Tibial nerve (tissue), 4 donors: ENCODE measurements around the gene ST3GAL3. TPM values are rescaled to one million over a fixed set of nuclear protein-coding genes. Genes with fewer than 3 reads are reported as not detected.

ENCODE experiments used
- DNase-seq, 2 donors: peaks; one replicate each; pipeline ENCODE4 v3.0.0-alpha.2; 2019; ENCODE audit warnings: low spot score in 2 of 2
- H3K27ac ChIP-seq, 4 donors: fragments of 200-600 bp; sonication (generic) in 3 of 4; one replicate each; pipeline ENCODE4 v1.5.1; 2017 to 2019; ENCODE audit warnings: mild to moderate bottlenecking in 1 of 4
- H3K27me3 ChIP-seq, 2 donors: fragments of 200-600 bp; sonication (generic) in 1 of 2; one replicate each; pipeline versions ENCODE4 v1.5.1 to v1.6.0; 2017 to 2019
- H3K36me3 ChIP-seq, 3 donors: fragments of 200-600 bp; sonication (generic); one replicate each; pipeline ENCODE4 v1.5.1; 2018 to 2019
- H3K4me1 ChIP-seq, 4 donors: fragments of 200-600 bp; sonication (generic) in 3 of 4; one replicate each; pipeline ENCODE4 v1.5.1; 2017 to 2019
- H3K4me3 ChIP-seq, 4 donors: fragments of 200-600 bp; sonication (generic) in 3 of 4; one replicate each; pipeline ENCODE4 v1.5.1; 2017 to 2019; ENCODE audit warnings: mild to moderate bottlenecking in 1 of 4, moderate library complexity in 1 of 4
- H3K9me3 ChIP-seq, 4 donors: fragments of 200-600 bp; sonication (generic) in 3 of 4; one replicate each; pipeline ENCODE4 v1.5.1; 2017 to 2019
- EP300 ChIP-seq, 2 donors: sonication (generic); formaldehyde crosslinking; IDR thresholded peaks; one replicate each; pipeline ENCODE4 v1.6.1; 2017; ENCODE audit warnings: antibody characterized with exemption in 2 of 2, mild to moderate bottlenecking in 1 of 2
- POLR2A ChIP-seq, 2 donors: fragments of 450-650 bp; IDR thresholded peaks; one replicate each; pipeline ENCODE4 v1.6.1; 2017; ENCODE audit warnings: antibody characterized with exemption in 2 of 2, mild to moderate bottlenecking in 2 of 2, moderate library complexity in 2 of 2
- WGBS, 2 donors: methylation state at CpG; one replicate each; pipeline ENCODE4 v1.1.5; 2018; 5-methylcytosine and 5-hydroxymethylcytosine counted together
- total RNA-seq, 4 donors: library from RNA; depleted of rRNA; stranded (reverse); fragments of >200 nt; gene quantifications; one replicate each; pipeline ENCODE4 v1.1.0, GENCODE V29; 2016
- TF ChIP-seq, protein P1 (sequence below), 5 experiments: fragments of 200-600 bp in 3 of 5; fragments of 450-650 bp in 2 of 5; sonication (generic) in 3 of 5; IDR thresholded peaks; one replicate each; pipeline ENCODE4 v1.5.1; 2016 to 2019; ENCODE audit warnings: antibody characterized with exemption in 5 of 5, mild to moderate bottlenecking in 3 of 5, moderate library complexity in 2 of 5

The ST3GAL3 gene
- total RNA-seq, 4 donors from 2014 or later, result 20.7 to 27.0 (median 24.1) TPM

DNA sequence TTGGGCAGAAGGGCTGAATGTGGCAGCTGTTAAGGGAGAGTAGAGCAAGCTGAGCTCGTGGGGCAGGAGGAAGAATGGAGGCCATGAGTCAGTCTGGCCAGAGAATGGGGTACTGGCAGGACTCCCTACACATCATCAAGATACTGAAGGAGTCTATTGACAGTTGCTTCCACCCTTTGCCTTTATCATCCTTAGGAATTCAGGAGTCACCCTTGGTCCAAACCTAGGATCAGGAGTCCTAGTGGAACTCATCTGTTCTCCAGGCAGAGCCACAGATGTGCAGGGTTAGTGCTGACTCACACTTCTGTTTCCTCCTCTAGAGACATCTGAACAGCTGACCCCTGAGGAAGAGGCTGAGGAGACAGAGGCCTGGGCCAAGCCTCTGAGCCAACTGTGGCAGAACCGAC is 18.7 kb upstream of the ST3GAL3 start:
- no peak for DNase-seq
- no peaks in the 10 kb centered on the region for H3K27me3 ChIP-seq
- H3K27ac ChIP-seq, result no peak overlapping the region
- H3K9me3 ChIP-seq, result no peaks in the 10 kb centered on the region
- no peak overlapping the region for H3K4me3 ChIP-seq
- H3K36me3 ChIP-seq, result peaks cover 5 to 99% (median 67%) of the 10 kb centered on the region in 3 donors
- TF ChIP-seq, protein P1, sequence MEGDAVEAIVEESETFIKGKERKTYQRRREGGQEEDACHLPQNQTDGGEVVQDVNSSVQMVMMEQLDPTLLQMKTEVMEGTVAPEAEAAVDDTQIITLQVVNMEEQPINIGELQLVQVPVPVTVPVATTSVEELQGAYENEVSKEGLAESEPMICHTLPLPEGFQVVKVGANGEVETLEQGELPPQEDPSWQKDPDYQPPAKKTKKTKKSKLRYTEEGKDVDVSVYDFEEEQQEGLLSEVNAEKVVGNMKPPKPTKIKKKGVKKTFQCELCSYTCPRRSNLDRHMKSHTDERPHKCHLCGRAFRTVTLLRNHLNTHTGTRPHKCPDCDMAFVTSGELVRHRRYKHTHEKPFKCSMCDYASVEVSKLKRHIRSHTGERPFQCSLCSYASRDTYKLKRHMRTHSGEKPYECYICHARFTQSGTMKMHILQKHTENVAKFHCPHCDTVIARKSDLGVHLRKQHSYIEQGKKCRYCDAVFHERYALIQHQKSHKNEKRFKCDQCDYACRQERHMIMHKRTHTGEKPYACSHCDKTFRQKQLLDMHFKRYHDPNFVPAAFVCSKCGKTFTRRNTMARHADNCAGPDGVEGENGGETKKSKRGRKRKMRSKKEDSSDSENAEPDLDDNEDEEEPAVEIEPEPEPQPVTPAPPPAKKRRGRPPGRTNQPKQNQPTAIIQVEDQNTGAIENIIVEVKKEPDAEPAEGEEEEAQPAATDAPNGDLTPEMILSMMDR (IDR thresholded peaks at IDR 0.05), result no peak
- TF ChIP-seq POLR2A (IDR thresholded peaks at IDR 0.05) (no peak), EP300 (IDR thresholded peaks at IDR 0.05) (no peak)
- 42 to 53% methylated on average over 2 of the region's 2 CpGs for WGBS, 2 donors
- peaks cover 0 to 7% (median 0%) of the 10 kb centered on the region in 4 donors for H3K4me1 ChIP-seq

DNA sequence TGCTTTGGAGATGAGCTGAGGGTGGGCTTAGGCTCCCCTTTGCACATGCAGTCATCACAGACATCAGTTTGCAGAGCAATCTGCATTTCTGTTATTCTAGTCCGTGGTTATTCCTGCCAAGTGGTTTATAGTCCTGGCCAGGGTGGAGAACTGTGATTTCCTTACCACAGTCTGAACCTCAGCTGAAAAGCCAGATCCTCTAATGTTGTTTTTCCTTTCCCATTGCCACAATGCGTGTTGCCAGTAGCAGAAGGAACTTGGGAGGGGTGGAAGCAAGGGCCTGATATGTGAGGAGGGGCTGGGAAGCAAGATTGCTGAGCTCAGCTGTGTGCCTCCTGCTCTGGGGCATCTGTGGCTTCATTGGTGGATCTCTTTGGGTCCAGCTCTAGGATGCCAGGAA is 18.0 kb upstream of the ST3GAL3 start:
- Histone ChIP-seq H3K4me3 (no peak overlapping the region), H3K27me3 (no peaks in the 10 kb centered on the region), H3K27ac (no peak overlapping the region), H3K36me3 (peaks cover 5 to 99% (median 70%) of the 10 kb centered on the region in 3 donors), H3K4me1 (peaks cover 0 to 7% (median 0%) of the 10 kb centered on the region in 4 donors), H3K9me3 (no peaks in the 10 kb centered on the region)
- DNase-seq, result no peak
- WGBS, 2 donors, result 69 to 92% methylated on average over 2 of the region's 2 CpGs
- no peak for TF ChIP-seq POLR2A (IDR thresholded peaks at IDR 0.05)
- TF ChIP-seq EP300 (IDR thresholded peaks at IDR 0.05), result no peak
- TF ChIP-seq, protein P1 (IDR thresholded peaks at IDR 0.05), result no peak

DNA sequence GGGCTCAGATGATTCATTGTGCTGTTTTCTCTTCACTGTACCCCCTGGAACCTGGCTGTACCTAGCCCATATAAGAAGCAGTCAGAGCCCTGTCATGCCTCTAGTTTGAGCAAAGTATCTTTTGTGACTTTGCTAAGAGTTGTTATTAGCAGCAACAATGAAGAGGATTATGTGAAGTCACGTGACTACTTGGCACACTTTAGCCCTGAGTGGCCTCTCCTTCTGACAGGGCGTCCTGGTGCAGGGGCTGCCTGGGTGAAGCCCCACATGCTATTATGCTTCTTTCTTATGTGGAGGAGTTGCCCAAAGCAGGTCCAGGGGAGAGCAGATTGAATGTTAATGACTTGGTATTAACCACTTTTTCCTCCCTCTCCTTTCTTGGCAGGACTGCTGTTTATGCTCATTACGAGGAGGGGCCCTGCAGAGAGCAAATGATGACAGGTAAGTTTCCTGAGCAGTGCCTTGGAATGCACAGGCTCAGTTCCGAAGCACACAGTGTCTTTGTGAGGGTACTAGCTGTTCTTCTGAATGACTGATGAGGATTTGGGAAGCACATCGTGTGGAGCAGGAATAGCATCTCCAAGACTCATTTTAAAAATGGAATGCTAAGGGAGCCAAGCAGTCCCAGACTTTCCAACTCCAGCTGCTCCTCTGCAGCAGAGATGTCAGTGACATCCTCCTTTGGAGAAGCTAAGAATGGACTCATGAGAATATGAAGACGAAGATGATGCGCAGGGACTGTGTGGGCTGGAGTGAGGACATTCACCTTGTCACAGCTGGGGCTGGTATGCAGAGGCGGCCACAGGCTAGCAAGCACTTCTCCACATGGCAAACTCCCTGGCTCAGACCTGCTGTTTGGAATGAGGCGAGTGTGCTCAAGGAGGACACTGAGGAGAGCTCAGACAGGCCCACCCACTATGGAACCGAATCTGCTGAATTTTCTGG is 15.2 kb upstream of the ST3GAL3 start:
- DNase-seq, result no peak
- no peaks in the 10 kb centered on the region for H3K27me3 ChIP-seq
- no peak overlapping the region for H3K27ac ChIP-seq
- no peaks in the 10 kb centered on the region for H3K9me3 ChIP-seq
- H3K4me1 ChIP-seq, result peaks cover 0 to 7% (median 0%) of the 10 kb centered on the region in 4 donors
- TF ChIP-seq, protein P1 (IDR thresholded peaks at IDR 0.05), result no peak
- TF ChIP-seq EP300 (IDR thresholded peaks at IDR 0.05) (no peak), POLR2A (IDR thresholded peaks at IDR 0.05) (no peak)
- WGBS, 2 donors, result 77 to 80% methylated on average over 10 of the region's 10 CpGs
- no peak overlapping the region for H3K4me3 ChIP-seq
- peaks cover 6 to 100% (median 73%) of the 10 kb centered on the region in 3 donors for H3K36me3 ChIP-seq

DNA sequence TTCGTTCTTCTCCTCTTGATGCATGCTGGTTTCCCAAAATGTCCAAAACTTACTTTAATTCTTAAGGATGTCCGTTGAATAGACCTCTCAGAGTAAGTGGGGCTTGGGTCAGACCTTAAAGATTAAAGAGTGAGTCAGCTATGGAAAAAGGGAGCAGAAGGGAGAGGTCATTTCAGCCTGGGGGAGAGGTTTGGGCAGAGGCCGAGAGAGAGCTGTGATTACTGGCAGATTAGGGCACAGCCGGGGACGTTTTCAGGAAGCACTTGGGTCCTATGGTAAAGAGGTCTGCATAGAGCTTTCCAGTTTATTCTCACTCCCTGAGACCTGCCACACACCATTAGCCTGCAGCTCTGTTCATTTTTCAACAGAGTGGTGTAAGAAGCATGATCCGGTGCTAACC is 14.0 kb upstream of the ST3GAL3 start:
- H3K36me3 ChIP-seq, result peaks cover 6 to 100% (median 80%) of the 10 kb centered on the region in 3 donors
- TF ChIP-seq POLR2A (IDR thresholded peaks at IDR 0.05) (no peak), EP300 (IDR thresholded peaks at IDR 0.05) (no peak)
- TF ChIP-seq, protein P1 (IDR thresholded peaks at IDR 0.05), result no peak

DNA sequence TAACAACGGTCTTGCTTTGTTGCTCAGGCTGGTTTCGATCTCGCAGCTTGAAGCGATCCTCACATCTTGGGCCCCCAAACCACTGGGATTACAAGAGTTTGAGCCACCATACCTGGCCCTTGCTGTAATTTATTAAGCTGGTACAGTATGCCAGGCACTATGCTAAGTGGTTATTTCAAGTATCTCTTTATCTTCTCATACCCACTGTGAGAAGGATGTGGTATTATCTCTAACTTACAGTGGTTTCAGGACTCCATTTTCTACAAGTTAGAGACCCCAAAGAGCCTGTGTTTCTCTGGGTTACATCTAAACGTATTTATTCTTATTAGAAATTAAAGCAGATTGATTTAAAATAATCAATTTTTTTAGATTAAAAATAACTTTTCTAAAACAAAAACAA is 8.1 kb upstream of the ST3GAL3 start:
- H3K4me1 ChIP-seq, result no peaks in the 10 kb centered on the region
- no peaks in the 10 kb centered on the region for H3K9me3 ChIP-seq
- H3K36me3 ChIP-seq, result peaks cover 2 to 100% (median 34%) of the 10 kb centered on the region in 3 donors
- no peak overlapping the region for H3K4me3 ChIP-seq
- no peaks in the 10 kb centered on the region for H3K27me3 ChIP-seq
- DNase-seq, result no peak
- TF ChIP-seq POLR2A (IDR thresholded peaks at IDR 0.05), result no peak
- TF ChIP-seq EP300 (IDR thresholded peaks at IDR 0.05), result no peak
- TF ChIP-seq, protein P1 (IDR thresholded peaks at IDR 0.05), result no peak
- no peak overlapping the region for H3K27ac ChIP-seq
- WGBS, 2 donors, result 96% methylated on average over 5 of the region's 5 CpGs

More for the DNA sequence above, 14.0 kb upstream of the ST3GAL3 start:
- Histone ChIP-seq H3K4me1 (peaks cover 0 to 5% (median 0%) of the 10 kb centered on the region in 4 donors), H3K4me3 (no peak overlapping the region), H3K27me3 (no peaks in the 10 kb centered on the region), H3K9me3 (no peaks in the 10 kb centered on the region), H3K27ac (no peak overlapping the region)
- no peak for DNase-seq
- 90 to 94% methylated on average over 6 of the region's 6 CpGs for WGBS, 2 donors
